GM18951 (cell line): ENCODE measurements around the gene TMEM150C.
"Not testable (repeated sequence)": the region's sequence is repeated elsewhere in the genome, so short reads cannot be mapped to it uniquely, and the experiment has no call there.

Experiments used
- POLR2A ChIP-seq: IDR thresholded peaks from 4 replicates; pipeline ENCODE4 v1.6.1; 2011; ENCODE audit warnings: mild to moderate bottlenecking; ENCODE audit not compliant: insufficient read length, insufficient read depth; ENCODE audit errors: extremely low read depth
- in situ Hi-C: fragments of 300-500 bp; cut with MboI; formaldehyde crosslinking; loops from one replicate; pipeline ENCODE4 v1.12.0; 2022; ENCODE audit warnings: low sequenced_read_pairs, mixed read lengths, inconsistent platforms; ENCODE audit not compliant: unreplicated experiment

The TMEM150C gene

GRCh38 chr4:82587826-82588540 lies 26.2 kb upstream of the TMEM150C start:
- in situ Hi-C loops: no loop called here
- no peak for TF ChIP-seq POLR2A

DNA sequence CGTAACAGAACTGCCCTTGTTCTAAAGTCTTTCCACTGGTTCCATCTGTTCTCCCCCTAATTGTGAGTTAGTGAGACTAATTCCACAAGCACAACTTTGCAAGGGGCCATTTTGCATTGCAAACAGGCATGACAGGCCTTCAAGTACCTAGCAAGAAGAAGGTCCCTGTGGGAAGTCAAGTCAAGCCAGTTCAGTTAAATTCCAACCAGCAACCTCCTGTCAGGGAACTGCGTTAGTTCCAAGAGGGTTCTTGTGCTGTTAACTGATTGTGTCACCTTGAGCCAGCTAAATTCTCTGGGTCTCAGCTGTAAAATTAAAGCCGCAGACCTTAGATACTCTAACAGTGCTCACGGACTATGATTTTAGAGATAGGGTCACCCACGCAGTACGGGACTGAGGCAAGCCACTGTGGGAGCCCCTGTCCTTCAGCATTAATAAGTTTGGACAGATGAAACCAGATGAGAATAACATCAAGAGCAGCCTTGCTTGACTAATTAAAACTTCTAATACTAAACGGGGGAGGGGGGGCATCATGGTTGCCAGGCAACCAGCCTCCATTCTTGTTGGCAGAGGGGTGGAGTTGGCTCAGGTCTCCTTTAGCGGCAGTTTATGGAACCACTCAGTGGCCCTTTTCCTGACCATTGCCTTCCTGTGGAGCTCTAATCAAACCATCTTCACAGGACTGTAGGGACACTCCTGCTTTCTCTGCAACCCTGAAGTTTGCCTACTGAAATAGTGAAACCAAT lies 24.1 kb upstream of the TMEM150C start:
- TF ChIP-seq POLR2A: no peak
- in situ Hi-C loops: no loop called here

DNA sequence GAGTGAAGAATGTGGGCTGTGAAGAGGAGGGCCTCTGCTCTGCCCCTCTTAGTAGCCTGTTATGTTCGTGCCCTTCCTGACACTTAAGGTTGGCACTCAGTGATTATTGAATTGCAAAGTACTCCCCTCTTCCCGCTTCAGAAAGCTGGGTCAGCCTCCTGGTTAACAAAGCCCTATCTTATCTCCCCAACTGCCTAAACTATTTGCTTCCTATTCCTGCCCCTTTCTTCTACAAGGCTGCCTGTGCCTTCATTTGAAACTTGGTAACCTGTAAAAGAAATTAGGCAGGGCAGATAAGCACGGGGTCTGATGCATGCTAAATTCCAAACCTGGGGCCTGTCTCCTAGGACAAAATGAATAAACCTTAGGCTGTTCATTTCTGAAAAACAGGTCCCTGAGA lies 23.1 kb upstream of the TMEM150C start:
- no peak for TF ChIP-seq POLR2A
- in situ Hi-C loops: no loop called here

DNA sequence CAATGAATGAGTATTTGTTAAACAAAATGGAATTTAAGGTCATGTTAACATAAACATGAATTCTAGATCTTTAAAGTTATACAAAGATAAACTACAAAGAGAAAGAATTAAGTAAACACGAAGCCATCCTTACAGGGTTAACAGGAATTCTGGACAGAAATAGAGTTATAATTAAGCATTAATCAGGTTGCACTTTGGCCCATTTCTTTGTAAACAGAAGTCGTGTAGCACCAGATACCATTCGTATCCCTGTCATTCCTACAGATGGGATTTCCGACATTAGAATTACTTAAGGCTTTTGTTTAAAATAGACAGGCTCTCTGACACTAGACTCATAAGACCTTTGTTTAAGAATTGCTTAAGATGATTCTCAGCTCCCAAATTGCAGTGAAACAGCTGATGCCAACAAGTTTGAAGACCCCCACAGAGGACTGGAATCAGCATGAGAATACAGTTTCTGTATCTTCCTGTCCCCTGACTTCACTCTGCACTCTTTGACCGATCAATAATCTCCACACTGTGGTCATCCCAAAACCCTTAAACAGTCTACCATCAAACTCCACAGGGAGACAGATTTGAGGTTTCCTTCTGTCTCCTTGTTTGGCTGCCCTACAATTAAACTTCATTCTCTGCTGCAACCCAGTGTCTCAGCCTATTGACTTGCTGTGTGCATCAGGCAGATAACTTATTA lies 22.3 kb upstream of the TMEM150C start:
- in situ Hi-C loops: no loop called here
- no peak for TF ChIP-seq POLR2A

DNA sequence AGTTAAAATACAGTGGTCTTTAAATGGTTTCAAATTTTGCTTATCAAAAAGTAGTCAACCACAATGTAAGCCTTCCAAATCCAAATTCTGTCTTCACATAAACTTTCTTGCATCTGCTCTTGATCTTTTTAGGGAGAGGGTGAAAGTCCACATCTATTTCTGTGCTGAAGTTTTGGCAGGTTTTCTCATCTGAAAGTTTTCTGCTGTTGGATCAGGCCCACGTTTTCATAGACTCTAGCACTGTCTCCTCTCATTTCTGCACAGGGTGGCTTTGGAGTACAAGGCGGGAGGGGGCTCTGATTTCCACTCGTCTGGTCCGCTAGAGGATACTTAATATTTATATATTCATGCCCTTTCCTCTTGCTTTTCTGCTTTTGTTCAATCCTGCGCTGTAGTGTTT lies 18.1 kb upstream of the TMEM150C start:
- TF ChIP-seq POLR2A: no peak
- in situ Hi-C loops: no loop called here

DNA sequence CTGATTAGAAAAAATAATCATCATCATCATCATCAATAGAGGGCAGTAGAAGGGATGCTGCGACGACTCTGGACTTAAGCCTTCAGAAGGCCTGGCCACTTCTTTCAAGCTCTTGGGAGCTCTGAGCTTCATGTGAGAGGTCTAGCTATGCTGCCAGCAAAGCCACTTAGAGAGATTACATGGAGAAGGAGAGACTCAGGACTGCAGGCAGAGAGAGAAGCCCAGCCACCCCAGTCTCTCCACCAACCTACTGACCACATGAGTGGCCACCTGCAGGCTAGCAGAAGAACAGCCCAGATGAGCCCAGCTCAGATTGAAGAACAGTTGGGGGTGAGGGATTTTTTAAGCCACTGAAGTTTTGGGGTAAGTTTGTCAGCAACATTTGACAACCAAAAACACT lies 17.1 kb upstream of the TMEM150C start:
- no peak for TF ChIP-seq POLR2A
- in situ Hi-C loops: no loop called here

GRCh38 chr4:82577451-82577850 lies 15.7 kb upstream of the TMEM150C start:
- in situ Hi-C loops: no loop called here
- TF ChIP-seq POLR2A: no peak

GRCh38 chr4:82569727-82570126 lies 7.9 kb upstream of the TMEM150C start:
- in situ Hi-C loops: no loop called here
- TF ChIP-seq POLR2A: no peak

GRCh38 chr4:82569076-82569475 lies 7.3 kb upstream of the TMEM150C start:
- TF ChIP-seq POLR2A: no peak
- in situ Hi-C loops: no loop called here

DNA sequence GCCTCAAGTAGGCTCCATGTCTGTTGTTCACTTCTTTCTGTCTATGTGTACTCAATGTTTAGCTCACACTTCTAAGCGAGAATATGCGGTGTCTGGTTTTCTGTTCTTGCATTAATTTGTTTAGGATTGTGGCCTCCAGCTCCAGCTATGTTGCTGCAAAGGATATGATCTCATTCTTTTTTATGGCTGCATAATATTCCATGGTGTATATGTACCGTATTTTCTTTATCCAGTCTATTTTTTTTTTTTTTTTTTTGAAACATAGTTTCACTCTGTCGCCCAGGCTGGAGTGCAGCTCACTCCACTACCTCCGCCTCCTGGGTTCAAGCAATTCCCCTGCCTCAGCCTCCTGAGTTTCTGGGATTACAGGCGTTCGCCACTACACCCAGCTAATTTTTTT lies 5.7 kb upstream of the TMEM150C start:
- TF ChIP-seq POLR2A: no peak
- in situ Hi-C loops: no loop called here

DNA sequence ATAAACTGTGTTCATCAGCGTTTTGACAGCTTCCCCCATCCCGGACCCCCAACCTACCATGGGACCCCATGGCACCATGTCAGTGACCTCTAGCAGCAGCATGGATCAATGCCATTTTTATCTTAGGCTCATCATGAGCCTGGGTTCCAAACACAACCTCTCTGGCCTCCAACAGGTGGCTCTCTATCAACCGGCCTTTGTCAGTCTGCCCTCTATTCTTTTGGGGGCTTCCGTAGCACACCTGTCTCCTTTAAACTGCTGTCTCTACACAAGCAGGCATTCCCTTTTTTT lies 721 bp upstream of the TMEM150C start:
- TF ChIP-seq POLR2A: no peak
- in situ Hi-C loops: no loop called here

GRCh38 chr4:82560853-82561785 lies 669 bp downstream of the TMEM150C start:
- no peak for TF ChIP-seq POLR2A
- in situ Hi-C loops: no loop called here

DNA sequence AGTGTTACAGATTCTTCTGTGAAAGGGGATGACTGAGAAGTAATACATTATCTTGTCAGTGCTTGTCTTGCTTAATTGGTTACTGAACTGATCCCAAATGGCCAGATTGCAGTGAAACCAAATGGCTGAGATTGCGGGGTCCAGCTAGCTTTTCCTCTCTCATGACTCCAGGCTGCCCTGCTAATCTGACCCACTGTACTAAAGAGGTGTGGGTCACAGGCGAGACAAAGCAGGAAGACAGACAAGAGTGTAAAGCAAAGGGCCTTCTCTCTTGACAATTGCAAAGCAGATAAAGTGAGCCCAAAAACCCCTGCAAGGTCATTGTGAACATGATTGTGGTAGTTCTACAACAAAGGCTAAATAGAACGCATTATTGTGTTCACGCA lies 2.1 kb downstream of the TMEM150C start:
- in situ Hi-C loops: no loop called here
- no peak for TF ChIP-seq POLR2A

DNA sequence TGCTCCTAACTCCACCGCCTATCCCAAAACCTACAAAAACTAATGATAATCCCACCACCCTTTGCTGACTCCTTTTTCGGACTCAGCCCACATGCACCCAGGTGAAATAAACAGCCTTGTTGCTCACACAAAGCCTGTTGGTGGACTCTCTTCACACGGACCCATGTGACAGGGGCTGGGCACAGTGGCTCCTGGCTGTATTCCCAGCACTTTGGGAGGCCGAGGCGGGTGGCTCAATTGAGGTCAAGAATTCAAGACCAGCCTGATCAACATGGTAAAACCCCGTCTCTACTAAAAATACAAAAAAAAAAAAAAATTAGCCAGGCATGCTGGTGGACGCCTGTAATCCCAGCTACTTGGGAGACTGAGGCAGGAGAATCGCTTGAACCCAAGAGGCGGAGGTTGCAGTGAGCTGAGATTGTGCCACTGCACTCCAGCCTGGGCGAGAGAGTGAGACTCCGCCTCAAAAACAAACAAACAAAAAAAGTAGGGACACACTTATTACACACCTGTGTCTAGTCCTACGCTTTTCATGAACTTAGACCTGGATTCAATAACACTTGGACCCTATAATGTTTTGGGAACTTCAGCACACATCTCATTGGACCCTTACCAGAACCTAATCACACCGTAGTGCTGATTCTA lies 2.6 kb downstream of the TMEM150C start:
- in situ Hi-C loops: not testable (repeated sequence)
